MM.1S (cell line): ENCODE data around the gene BMS1.
"Not testable (repeated sequence)": the region's sequence is repeated elsewhere in the genome, so short reads cannot be mapped to it uniquely, and the experiment has no call there.

Experiments
- DNase-seq: peaks from one replicate; pipeline ENCODE4 v3.0.0-alpha.2; 2015
- H2AFZ ChIP-seq: fragments of 300-600 bp; sonication (generic); 2 replicates; pipeline ENCODE4 v1.6.0; 2016; ENCODE audit warnings: antibody characterized with exemption, low read length
- H3F3A ChIP-seq: fragments of 300-600 bp; sonication (generic); 2 replicates; pipeline ENCODE4 v1.6.1; 2016; ENCODE audit warnings: mild to moderate bottlenecking, antibody characterized with exemption, low read length, moderate library complexity, mixed read lengths; ENCODE audit not compliant: insufficient read depth
- H3K27ac ChIP-seq: fragments of 300-600 bp; sonication (generic); 2 replicates; pipeline ENCODE4 v1.5.1; 2016; ENCODE audit warnings: mild to moderate bottlenecking, low read length
- H3K27me3 ChIP-seq: fragments of 300-600 bp; sonication (generic); replicated peaks from 2 replicates; pipeline ENCODE4 v1.6.0; 2016; ENCODE audit warnings: low read length; ENCODE audit not compliant: insufficient read depth
- H3K36me3 ChIP-seq: fragments of 300-600 bp; sonication (generic); replicated peaks from 2 replicates; pipeline ENCODE4 v1.6.1; 2016; ENCODE audit warnings: mild to moderate bottlenecking, low read length, mixed read lengths; ENCODE audit not compliant: insufficient read depth
- H3K4me1 ChIP-seq: fragments of 300-600 bp; sonication (generic); 2 replicates; pipeline ENCODE4 v1.6.1; 2016; ENCODE audit warnings: low read length, mixed read lengths
- H3K4me2 ChIP-seq: fragments of 300-600 bp; sonication (generic); 2 replicates; pipeline ENCODE4 v1.6.0; 2016; ENCODE audit warnings: low read depth, low read length
- H3K4me3 ChIP-seq: fragments of 300-600 bp; sonication (generic); 2 replicates; pipeline ENCODE4 v1.5.1; 2016; ENCODE audit warnings: low read length, mixed read lengths
- H3K79me2 ChIP-seq: fragments of 300-600 bp; sonication (generic); 2 replicates; pipeline ENCODE4 v1.6.1; 2016; ENCODE audit warnings: mixed run types, low read length, mixed read lengths
- H3K9ac ChIP-seq: fragments of 300-600 bp; sonication (generic); 2 replicates; pipeline ENCODE4 v1.6.1; 2016; ENCODE audit warnings: low read length, mixed read lengths
- H3K9me2 ChIP-seq: fragments of 300-600 bp; sonication (generic); replicated peaks from 2 replicates; pipeline ENCODE4 v1.6.1; 2016; ENCODE audit warnings: mild to moderate bottlenecking, low read length, mixed read lengths; ENCODE audit not compliant: insufficient read depth
- H3K9me3 ChIP-seq: fragments of 300-600 bp; sonication (generic); replicated peaks from 2 replicates; pipeline ENCODE4 v1.6.1; 2016; ENCODE audit warnings: mild to moderate bottlenecking, low read length, mixed read lengths; ENCODE audit not compliant: insufficient read depth
- H4K20me1 ChIP-seq: fragments of 300-600 bp; sonication (generic); 2 replicates; pipeline ENCODE4 v1.6.1; 2016; ENCODE audit warnings: mild to moderate bottlenecking, low read length, moderate library complexity, mixed read lengths; ENCODE audit not compliant: insufficient read depth
- EZH2 ChIP-seq: fragments of 300-600 bp; sonication (generic); optimal IDR thresholded peaks from 2 replicates; pipeline ENCODE3; 2017; ENCODE audit warnings: low read depth, mild to moderate bottlenecking, antibody characterized with exemption, low read length, mixed read lengths
- EZH2phosphoT487 ChIP-seq: fragments of 300-600 bp; sonication (generic); IDR thresholded peaks from 2 replicates; pipeline ENCODE4 v1.6.1; 2018; ENCODE audit warnings: antibody characterized with exemption, low read length
- TF ChIP-seq, protein P1 (sequence below): fragments of 300-600 bp; sonication (generic); IDR thresholded peaks from 2 replicates; pipeline ENCODE4 v1.5.1; 2016; ENCODE audit warnings: antibody characterized with exemption, low read length, mixed read lengths

Gene BMS1

DNA sequence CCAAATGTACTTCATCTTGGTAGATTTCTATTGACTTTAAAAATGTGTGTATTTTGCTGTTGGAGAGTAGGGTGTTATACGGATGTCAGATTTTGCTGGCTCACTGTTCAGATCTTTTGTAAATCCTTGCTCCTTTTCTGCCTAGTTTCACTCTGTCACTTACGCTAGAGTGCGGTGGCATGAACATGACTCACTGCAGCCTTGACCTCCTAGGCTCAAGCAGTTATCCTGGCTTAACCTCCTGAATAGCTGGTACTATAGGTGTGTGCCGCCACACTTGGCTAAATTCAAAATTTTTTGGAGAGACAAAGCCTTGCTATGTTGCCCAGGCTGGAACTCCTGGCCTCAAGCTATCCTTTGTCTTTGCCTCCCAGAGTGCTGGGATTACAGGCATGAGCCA lies 29.4 kb downstream of the BMS1 start:
- no peak overlapping the region for H3K27ac ChIP-seq
- no peak overlapping the region for H3K4me2 ChIP-seq

DNA sequence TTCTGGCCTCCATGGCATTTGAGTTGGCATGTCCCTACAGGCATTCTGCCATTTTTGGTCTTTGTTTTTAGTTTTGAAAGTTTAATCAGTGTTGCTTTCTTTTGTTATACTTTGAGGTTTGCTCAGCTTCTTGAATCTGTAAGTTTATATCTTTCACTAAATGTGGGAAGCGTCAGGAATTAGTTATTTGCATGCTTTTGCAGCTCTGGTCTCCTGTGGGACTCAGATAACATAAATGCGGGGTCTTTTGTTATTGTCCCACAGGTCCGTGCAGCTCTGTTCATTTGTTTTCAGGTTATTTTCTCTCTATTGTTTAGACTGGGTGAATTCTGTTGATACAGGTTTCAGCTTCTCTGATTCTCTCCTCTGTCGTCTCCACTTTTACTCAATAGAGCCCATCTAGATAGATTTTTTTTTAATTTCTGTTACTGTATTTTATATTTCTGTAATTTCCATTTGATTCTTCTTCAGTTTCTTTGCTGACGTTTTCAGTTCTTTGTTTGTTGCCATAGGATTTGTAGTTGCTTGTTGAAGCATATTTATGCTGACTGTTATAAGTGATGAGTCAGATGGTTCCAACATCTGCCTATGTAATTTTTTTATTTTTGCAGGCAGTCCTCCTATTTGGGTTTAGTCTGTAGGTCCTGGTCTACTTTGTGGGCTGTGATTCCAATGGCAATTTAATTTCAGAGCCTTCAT lies 31.5 kb downstream of the BMS1 start:
- H3K4me3 ChIP-seq, H3F3A ChIP-seq, H3K9me3 ChIP-seq, H3K27me3 ChIP-seq, DNase-seq, H3K4me2 ChIP-seq, H3K36me3 ChIP-seq, H3K9ac ChIP-seq, H4K20me1 ChIP-seq, H3K79me2 ChIP-seq, H3K4me1 ChIP-seq, H3K9me2 ChIP-seq, H2AFZ ChIP-seq, H3K27ac ChIP-seq: not testable (repeated sequence)

More for the DNA sequence above, 29.4 kb downstream of the BMS1 start:
- H3K36me3 ChIP-seq: no peaks in the 10 kb centered on the region
- H4K20me1 ChIP-seq: no peaks in the 10 kb centered on the region
- no peaks in the 10 kb centered on the region for H3F3A ChIP-seq
- H3K27me3 ChIP-seq: no peaks in the 10 kb centered on the region
- DNase-seq: no peak
- H3K9ac ChIP-seq: no peak overlapping the region
- TF ChIP-seq EZH2phosphoT487: no peak
- TF ChIP-seq EZH2: no peak
- TF ChIP-seq, protein P1, sequence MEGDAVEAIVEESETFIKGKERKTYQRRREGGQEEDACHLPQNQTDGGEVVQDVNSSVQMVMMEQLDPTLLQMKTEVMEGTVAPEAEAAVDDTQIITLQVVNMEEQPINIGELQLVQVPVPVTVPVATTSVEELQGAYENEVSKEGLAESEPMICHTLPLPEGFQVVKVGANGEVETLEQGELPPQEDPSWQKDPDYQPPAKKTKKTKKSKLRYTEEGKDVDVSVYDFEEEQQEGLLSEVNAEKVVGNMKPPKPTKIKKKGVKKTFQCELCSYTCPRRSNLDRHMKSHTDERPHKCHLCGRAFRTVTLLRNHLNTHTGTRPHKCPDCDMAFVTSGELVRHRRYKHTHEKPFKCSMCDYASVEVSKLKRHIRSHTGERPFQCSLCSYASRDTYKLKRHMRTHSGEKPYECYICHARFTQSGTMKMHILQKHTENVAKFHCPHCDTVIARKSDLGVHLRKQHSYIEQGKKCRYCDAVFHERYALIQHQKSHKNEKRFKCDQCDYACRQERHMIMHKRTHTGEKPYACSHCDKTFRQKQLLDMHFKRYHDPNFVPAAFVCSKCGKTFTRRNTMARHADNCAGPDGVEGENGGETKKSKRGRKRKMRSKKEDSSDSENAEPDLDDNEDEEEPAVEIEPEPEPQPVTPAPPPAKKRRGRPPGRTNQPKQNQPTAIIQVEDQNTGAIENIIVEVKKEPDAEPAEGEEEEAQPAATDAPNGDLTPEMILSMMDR: no peak
- H3K4me1 ChIP-seq: no peaks in the 10 kb centered on the region
- H3K9me2 ChIP-seq: no peaks in the 10 kb centered on the region
- no peak overlapping the region for H2AFZ ChIP-seq
- H3K9me3 ChIP-seq: no peaks in the 10 kb centered on the region
- H3K79me2 ChIP-seq: peaks cover 5% of the 10 kb centered on the region
- H3K4me3 ChIP-seq: no peak overlapping the region

DNA sequence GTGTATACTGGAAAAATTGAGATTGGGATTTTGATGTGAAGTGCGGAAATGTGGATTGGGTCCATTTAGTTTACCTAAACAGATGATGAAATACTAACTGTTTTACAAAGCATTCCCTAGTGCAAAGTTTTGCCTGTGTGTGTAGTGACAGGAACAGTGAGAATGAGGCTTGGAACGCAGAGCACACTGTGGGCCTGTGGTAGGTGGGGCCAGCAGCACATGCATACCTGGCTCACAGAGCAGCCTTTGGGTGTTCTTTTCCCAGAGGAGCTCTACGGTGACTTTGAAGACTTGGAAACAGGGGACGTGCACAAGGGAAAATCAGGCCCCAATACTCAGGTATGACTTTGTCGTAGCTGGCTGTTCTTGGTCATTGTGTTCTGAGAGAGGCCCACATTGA lies 33.7 kb downstream of the BMS1 start:
- not testable (repeated sequence) for H3K79me2 ChIP-seq, H3K9me2 ChIP-seq, H3K27ac ChIP-seq

DNA sequence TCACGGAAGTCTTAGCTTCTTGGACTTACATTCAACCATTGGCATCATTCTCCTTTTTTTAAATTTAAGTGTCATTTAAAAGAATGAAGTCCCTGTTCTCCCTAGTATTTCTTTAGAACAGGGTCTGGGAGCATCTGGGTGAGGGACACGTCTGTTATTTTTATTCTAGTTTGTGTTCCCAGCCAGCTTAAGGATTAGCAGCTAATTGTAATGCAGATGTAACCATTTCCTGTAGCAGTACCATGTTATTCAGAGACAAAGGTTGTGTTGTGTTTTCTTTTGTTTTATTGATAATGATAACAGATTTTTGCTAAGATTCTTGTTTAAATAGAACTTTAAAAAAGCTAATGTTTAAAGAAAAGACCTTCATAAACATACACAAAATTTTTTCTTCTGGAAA lies 34.3 kb downstream of the BMS1 start:
- TF ChIP-seq EZH2phosphoT487 (no peak), EZH2 (no peak)
- H2AFZ ChIP-seq: no peak overlapping the region
- no peaks in the 10 kb centered on the region for H4K20me1 ChIP-seq
- no peaks in the 10 kb centered on the region; the same call in 1 of the 2 replicates for H3K36me3 ChIP-seq
- no peak overlapping the region for H3K27ac ChIP-seq
- peaks cover 4% of the 10 kb centered on the region for H3K79me2 ChIP-seq
- no peak overlapping the region for H3K4me3 ChIP-seq
- no peaks in the 10 kb centered on the region for H3K9me2 ChIP-seq
- no peak for DNase-seq
- H3K9me3 ChIP-seq: no peaks in the 10 kb centered on the region
- H3K4me1 ChIP-seq: no peaks in the 10 kb centered on the region
- H3K9ac ChIP-seq: no peak overlapping the region
- no peak overlapping the region for H3K4me2 ChIP-seq
- no peaks in the 10 kb centered on the region for H3F3A ChIP-seq
- H3K27me3 ChIP-seq: no peaks in the 10 kb centered on the region

More for the DNA sequence above, 33.7 kb downstream of the BMS1 start:
- H2AFZ ChIP-seq, DNase-seq, H4K20me1 ChIP-seq, H3K27me3 ChIP-seq, H3K4me2 ChIP-seq, H3K4me3 ChIP-seq, H3K4me1 ChIP-seq, H3F3A ChIP-seq, H3K36me3 ChIP-seq, H3K9me3 ChIP-seq, H3K9ac ChIP-seq: not testable (repeated sequence)

DNA sequence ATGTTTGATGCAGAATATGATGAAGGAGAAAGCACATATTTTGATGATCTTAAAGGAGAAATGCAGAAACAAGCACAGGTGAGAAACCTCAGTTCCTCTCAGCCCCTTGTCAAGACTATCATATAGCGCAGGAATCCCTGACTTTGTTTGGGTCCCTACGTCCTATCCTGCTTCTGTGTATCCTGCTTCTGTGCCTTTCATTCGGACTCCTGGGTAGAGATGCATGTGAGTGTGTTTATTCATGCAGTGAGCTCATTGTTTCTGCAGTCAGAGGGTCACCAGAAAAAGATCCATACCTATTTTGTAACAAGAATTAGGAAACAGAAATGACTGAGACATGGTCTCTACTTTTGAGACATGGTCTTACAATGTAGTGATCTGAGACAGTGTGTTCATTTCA lies 34.8 kb downstream of the BMS1 start:
- H3K9me2 ChIP-seq, H3K9me3 ChIP-seq, H2AFZ ChIP-seq, H3K36me3 ChIP-seq, H3K9ac ChIP-seq, H3F3A ChIP-seq, H3K4me1 ChIP-seq, H3K4me2 ChIP-seq, H3K27ac ChIP-seq, H3K4me3 ChIP-seq, H3K79me2 ChIP-seq, DNase-seq, H3K27me3 ChIP-seq, H4K20me1 ChIP-seq: not testable (repeated sequence)

DNA sequence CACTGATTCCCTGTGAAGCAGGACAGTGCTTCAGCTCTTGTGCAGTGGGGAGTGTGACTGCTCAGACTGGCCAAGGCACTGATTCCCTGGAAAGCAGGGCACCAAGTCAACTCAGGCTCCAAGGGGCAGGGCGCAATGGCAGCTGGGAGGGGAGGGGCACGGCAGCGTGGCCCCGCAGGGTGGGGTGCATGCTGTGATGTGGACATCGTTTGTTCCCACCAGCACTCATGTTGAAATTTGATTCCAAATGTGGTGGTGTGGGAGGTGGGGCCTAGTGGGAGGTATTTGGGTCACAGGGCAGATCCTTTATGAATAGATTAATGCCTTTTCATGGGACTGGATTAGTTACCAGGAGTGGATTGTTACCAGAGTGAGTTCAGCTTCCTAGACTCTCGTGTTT lies 44.2 kb downstream of the BMS1 start:
- not testable (repeated sequence) for H3K4me3 ChIP-seq, H3K4me1 ChIP-seq, H3K4me2 ChIP-seq, H4K20me1 ChIP-seq, H3K9me2 ChIP-seq, H3K9ac ChIP-seq, H3K27ac ChIP-seq, H3K27me3 ChIP-seq, H3K9me3 ChIP-seq, DNase-seq, H2AFZ ChIP-seq, H3F3A ChIP-seq, H3K79me2 ChIP-seq, H3K36me3 ChIP-seq
